ENCODE measurements around the gene SPHKAP. TPM values are rescaled to one million over a fixed set of nuclear protein-coding genes. Genes with fewer than 3 reads are reported as not detected.
"Not testable (repeated sequence)": the region's sequence is repeated elsewhere in the genome, so short reads cannot be mapped to it uniquely, and the experiment has no call there.

SPHKAP gene
- total RNA-seq, 4 donors from 2014 or later: 0.07 TPM; not detected in 3

DNA sequence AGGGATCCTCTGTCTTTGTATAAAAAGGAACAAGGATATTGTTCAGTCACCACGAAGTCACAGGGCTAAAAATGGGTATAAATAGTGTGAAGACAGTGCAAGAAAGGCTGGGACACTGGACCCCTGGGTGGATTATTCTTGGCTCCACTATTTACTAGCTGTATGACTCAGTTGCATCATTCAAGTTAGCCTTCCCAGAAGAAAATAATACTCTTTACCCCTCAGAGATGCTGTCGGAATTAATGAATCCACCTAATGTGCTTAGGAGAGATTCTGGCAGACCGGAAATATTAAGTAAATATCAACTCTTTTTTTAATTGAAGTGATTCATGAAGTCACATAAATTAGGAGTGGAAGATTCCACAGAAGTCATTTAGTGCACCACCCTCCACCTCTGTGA lies 98.9 kb downstream of the SPHKAP start:
- no peak overlapping the region for H3K27ac ChIP-seq
- H3K4me3 ChIP-seq: no peak overlapping the region
- H3K27me3 ChIP-seq: no peaks in the 10 kb centered on the region
- no peaks in the 10 kb centered on the region for H3K36me3 ChIP-seq
- H3K9me3 ChIP-seq: no peaks in the 10 kb centered on the region
- intact Hi-C loops (cut with DNase I; ENCODE audit: low total_unique reads): no loop called here
- H3K4me1 ChIP-seq: no peaks in the 10 kb centered on the region
- DNase-seq: no peak
- TF ChIP-seq CTCF (IDR thresholded peaks at IDR 0.05): no peak
- TF ChIP-seq POLR2A (IDR thresholded peaks at IDR 0.05): no peak

GRCh38 chr2:228079194-228079593 lies 102.3 kb downstream of the SPHKAP start:
- intact Hi-C loops (cut with DNase I; ENCODE audit: low total_unique reads): no loop called here
- H3K4me3 ChIP-seq: no peak overlapping the region
- TF ChIP-seq CTCF (IDR thresholded peaks at IDR 0.05) (no peak), POLR2A (IDR thresholded peaks at IDR 0.05) (no peak)
- no peaks in the 10 kb centered on the region for H3K36me3 ChIP-seq
- no peak for DNase-seq
- no peaks in the 10 kb centered on the region for H3K9me3 ChIP-seq
- no peaks in the 10 kb centered on the region for H3K4me1 ChIP-seq
- H3K27me3 ChIP-seq: no peaks in the 10 kb centered on the region
- H3K27ac ChIP-seq: no peak overlapping the region

DNA sequence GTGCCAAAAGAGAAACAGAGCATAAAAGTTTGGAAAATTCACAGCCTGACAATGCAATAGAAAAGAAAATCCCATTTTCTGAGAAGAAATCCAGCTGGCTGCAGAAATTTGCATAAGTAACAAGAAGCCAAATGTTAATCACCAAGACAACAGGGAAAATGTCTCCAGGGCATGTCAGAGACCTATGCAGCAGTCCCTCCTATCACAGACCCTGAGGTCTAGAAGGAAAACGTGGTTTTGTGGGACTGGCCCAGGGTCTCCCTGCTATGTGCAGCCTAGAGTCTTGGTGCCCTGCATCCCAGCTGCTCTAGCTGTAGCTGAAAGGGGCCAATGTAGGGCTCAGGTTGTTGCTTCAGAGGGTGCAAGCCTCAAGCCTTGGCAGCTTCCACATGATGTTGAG lies 104.8 kb downstream of the SPHKAP start:
- intact Hi-C loops (cut with DNase I; ENCODE audit: low total_unique reads); H3K4me1 ChIP-seq; H3K9me3 ChIP-seq; H3K27ac ChIP-seq; H3K27me3 ChIP-seq; H3K36me3 ChIP-seq; H3K4me3 ChIP-seq; DNase-seq: not testable (repeated sequence)

GRCh38 chr2:228072669-228073068 lies 108.8 kb downstream of the SPHKAP start:
- no peak overlapping the region for H3K4me3 ChIP-seq

GRCh38 chr2:228067309-228067708 lies 114.2 kb downstream of the SPHKAP start:
- Histone ChIP-seq H3K27ac (no peak overlapping the region), H3K4me1 (no peaks in the 10 kb centered on the region), H3K27me3 (no peaks in the 10 kb centered on the region), H3K4me3 (no peak overlapping the region), H3K36me3 (no peaks in the 10 kb centered on the region), H3K9me3 (no peaks in the 10 kb centered on the region)
- TF ChIP-seq POLR2A (IDR thresholded peaks at IDR 0.05): no peak
- TF ChIP-seq CTCF (IDR thresholded peaks at IDR 0.05): no peak
- no peak for DNase-seq
- intact Hi-C loops (cut with DNase I; ENCODE audit: low total_unique reads): no loop called here

More at GRCh38 chr2:228072669-228073068, 108.8 kb downstream of the SPHKAP start:
- no peaks in the 10 kb centered on the region for H3K27me3 ChIP-seq
- TF ChIP-seq CTCF (IDR thresholded peaks at IDR 0.05): no peak
- no peak for TF ChIP-seq POLR2A (IDR thresholded peaks at IDR 0.05)
- H3K27ac ChIP-seq: no peak overlapping the region
- no peaks in the 10 kb centered on the region for H3K9me3 ChIP-seq
- no peaks in the 10 kb centered on the region for H3K36me3 ChIP-seq
- H3K4me1 ChIP-seq: no peaks in the 10 kb centered on the region
- no peak for DNase-seq
- intact Hi-C loops (cut with DNase I; ENCODE audit: low total_unique reads): no loop called here

- Histone ChIP-seq H3K4me3 (no peak overlapping the region), H3K4me1 (no peaks in the 10 kb centered on the region), H3K36me3 (no peaks in the 10 kb centered on the region), H3K27ac (no peak overlapping the region), H3K27me3 (no peaks in the 10 kb centered on the region), H3K9me3 (no peaks in the 10 kb centered on the region)
- no peak for TF ChIP-seq CTCF (IDR thresholded peaks at IDR 0.05)
- no peak for TF ChIP-seq POLR2A (IDR thresholded peaks at IDR 0.05)
- DNase-seq: no peak
- intact Hi-C loops (cut with DNase I; ENCODE audit: low total_unique reads): no loop called here
Observed at GRCh38 chr2:228066126-228066798, 115.2 kb downstream of the SPHKAP start.
